Panc1 (cell line): ENCODE results near the gene C20orf141. TPM values are rescaled to one million over a fixed set of nuclear protein-coding genes. Genes with fewer than 3 reads are reported as not detected.
"Not testable (repeated sequence)": the region's sequence is repeated elsewhere in the genome, so short reads cannot be mapped to it uniquely, and the experiment has no call there.

ENCODE experiments used
- ATAC-seq: fragments of 200-7000 bp; cut with Tn5 transposase; 2 replicates; pipeline ENCODE4 v1.9.1; 2020; ENCODE audit warnings: mild to moderate bottlenecking, moderate library complexity
- BruUV-seq: library from RNA; stranded (reverse); fragments of 400-500 nt; replicated peaks from 2 replicates; lab custom pipeline; 2021; lab: Mats Ljungman, UMichigan
- CTCF ChIA-PET: fragments of 300-600 bp; sonication (Branson Sonifier 250); formaldehyde crosslinking; loops from one replicate; lab custom pipeline; 2022; ENCODE audit warnings: antibody characterized with exemption; lab: Charles Lee
- POLR2A ChIA-PET: fragments of 300-600 bp; sonication (Branson Sonifier 250); formaldehyde crosslinking; loops from one replicate; lab custom pipeline; 2022; ENCODE audit warnings: antibody characterized with exemption; lab: Charles Lee
- DNase-seq: peaks from one replicate; pipeline ENCODE4 v3.0.0-alpha.2; 2010; ENCODE audit warnings: low read depth, low spot score
- H3K27ac ChIP-seq: 2 replicates; pipeline ENCODE4 v1.5.1; 2011; ENCODE audit warnings: mild to moderate bottlenecking, low read length, inconsistent platforms
- H3K27me3 ChIP-seq: fragments of 200-500 bp; sonication (Bioruptor generic); 2 replicates; pipeline ENCODE4 v1.6.0; 2014; ENCODE audit warnings: low read length, inconsistent platforms; ENCODE audit not compliant: control insufficient read depth, insufficient read depth
- H3K36me3 ChIP-seq: fragments of 200-500 bp; sonication (Bioruptor generic); 2 replicates; pipeline ENCODE4 v1.5.1; 2014; ENCODE audit warnings: inconsistent platforms, mild to moderate bottlenecking, low read length, moderate library complexity; ENCODE audit not compliant: control insufficient read depth, insufficient read depth
- H3K4me1 ChIP-seq: 2 replicates; pipeline ENCODE4 v1.5.1; 2011; ENCODE audit warnings: inconsistent platforms, mild to moderate bottlenecking, low read length, moderate library complexity; ENCODE audit not compliant: control insufficient read depth, insufficient read depth
- H3K4me3 ChIP-seq, 2 experiments: 2 replicates each; pipeline ENCODE4 v1.5.1; 2011 to 2012; ENCODE audit warnings: low read depth in 2 of 2, low read length in 2 of 2, mild to moderate bottlenecking in 2 of 2, inconsistent platforms in 1 of 2, moderate library complexity in 1 of 2
- H3K9me3 ChIP-seq: fragments of 200-500 bp; sonication (Bioruptor generic); 2 replicates; pipeline ENCODE4 v1.5.1; 2014; ENCODE audit warnings: low read depth, mild to moderate bottlenecking, inconsistent platforms, low read length, moderate library complexity; ENCODE audit not compliant: control insufficient read depth, insufficient read depth
- POLR2AphosphoS5 ChIP-seq: IDR thresholded peaks from 2 replicates; pipeline ENCODE4 v1.6.1; 2012; ENCODE audit warnings: mild to moderate bottlenecking, low read depth, low read length, moderate library complexity
- SIN3A ChIP-seq: IDR thresholded peaks from 2 replicates; pipeline ENCODE4 v1.6.1; 2012; ENCODE audit warnings: low read depth, mild to moderate bottlenecking, low read length, moderate library complexity, borderline replicate concordance; ENCODE audit not compliant: insufficient read depth
- TCF7L2 ChIP-seq: IDR thresholded peaks from 2 replicates; pipeline ENCODE4 v1.6.1; 2011; ENCODE audit warnings: mild to moderate bottlenecking, low read depth, low read length, inconsistent platforms
- in situ Hi-C: cut with HindIII; loops from 2 replicates; pipeline ENCODE4 v1.10.0; 2016; ENCODE audit warnings: low sequenced_read_pairs, low pct_unique_long_range_greater_than_20kb
- intact Hi-C: fragments of 100-400 bp; cut with micrococcal nuclease; formaldehyde crosslinking; loops from one replicate; pipeline ENCODE4 v1.10.0; 2022; ENCODE audit not compliant: unreplicated experiment
- total RNA-seq: library from RNA; stranded (reverse); gene quantifications from one replicate; pipeline ENCODE4 v1.2.1, GENCODE V29; 2021; ENCODE audit not compliant: unreplicated experiment
- TF ChIP-seq, protein P1 (sequence below), 2 experiments: IDR thresholded peaks; 2 replicates each; pipeline ENCODE4 v1.6.1; 2011 to 2012; ENCODE audit warnings: low read depth in 2 of 2, control low read depth in 1 of 2, low read length in 1 of 2, mild to moderate bottlenecking in 1 of 2, moderate library complexity in 1 of 2; ENCODE audit not compliant: insufficient read depth in 1 of 2
- TF ChIP-seq, protein P2 (sequence below): fragments of 450-650 bp; IDR thresholded peaks from 2 replicates; pipeline ENCODE4 v1.5.1; 2017; ENCODE audit warnings: mild to moderate bottlenecking

Gene C20orf141
- total RNA-seq, 1 experiment from 2014 or later, result not detected

DNA sequence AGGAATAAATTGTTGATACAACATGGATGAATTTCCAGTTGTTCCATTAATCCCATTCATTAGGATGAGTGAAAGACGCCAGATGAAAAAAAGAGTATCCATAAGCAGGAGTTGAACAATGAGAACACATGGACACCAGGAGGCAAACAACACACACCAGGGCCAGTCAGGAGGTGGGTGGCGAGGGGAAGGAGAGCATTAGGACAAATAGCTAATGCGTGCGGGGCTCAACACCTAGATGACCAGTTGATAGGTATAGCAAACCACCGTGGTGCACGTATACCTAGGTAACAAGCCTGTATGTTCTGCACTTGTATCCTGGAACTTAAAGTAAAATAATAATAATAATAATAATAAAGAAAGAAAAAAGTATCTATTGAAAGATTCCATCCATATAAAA is 14.6 kb downstream of the C20orf141 start:
- Histone ChIP-seq H3K36me3 (no peaks in the 10 kb centered on the region), H3K27me3 (peaks cover 11% of the 10 kb centered on the region; the same call in 1 of the 2 replicates), H3K9me3 (no peaks in the 10 kb centered on the region), H3K27ac (no peak overlapping the region), H3K4me3 (no peak overlapping the region), H3K4me1 (no peaks in the 10 kb centered on the region)
- intact Hi-C loops (no loop called here), in situ Hi-C loops (no loop called here)
- CTCF ChIA-PET, result no interaction called here
- TF ChIP-seq POLR2AphosphoS5, result no peak
- TF ChIP-seq, protein P1, sequence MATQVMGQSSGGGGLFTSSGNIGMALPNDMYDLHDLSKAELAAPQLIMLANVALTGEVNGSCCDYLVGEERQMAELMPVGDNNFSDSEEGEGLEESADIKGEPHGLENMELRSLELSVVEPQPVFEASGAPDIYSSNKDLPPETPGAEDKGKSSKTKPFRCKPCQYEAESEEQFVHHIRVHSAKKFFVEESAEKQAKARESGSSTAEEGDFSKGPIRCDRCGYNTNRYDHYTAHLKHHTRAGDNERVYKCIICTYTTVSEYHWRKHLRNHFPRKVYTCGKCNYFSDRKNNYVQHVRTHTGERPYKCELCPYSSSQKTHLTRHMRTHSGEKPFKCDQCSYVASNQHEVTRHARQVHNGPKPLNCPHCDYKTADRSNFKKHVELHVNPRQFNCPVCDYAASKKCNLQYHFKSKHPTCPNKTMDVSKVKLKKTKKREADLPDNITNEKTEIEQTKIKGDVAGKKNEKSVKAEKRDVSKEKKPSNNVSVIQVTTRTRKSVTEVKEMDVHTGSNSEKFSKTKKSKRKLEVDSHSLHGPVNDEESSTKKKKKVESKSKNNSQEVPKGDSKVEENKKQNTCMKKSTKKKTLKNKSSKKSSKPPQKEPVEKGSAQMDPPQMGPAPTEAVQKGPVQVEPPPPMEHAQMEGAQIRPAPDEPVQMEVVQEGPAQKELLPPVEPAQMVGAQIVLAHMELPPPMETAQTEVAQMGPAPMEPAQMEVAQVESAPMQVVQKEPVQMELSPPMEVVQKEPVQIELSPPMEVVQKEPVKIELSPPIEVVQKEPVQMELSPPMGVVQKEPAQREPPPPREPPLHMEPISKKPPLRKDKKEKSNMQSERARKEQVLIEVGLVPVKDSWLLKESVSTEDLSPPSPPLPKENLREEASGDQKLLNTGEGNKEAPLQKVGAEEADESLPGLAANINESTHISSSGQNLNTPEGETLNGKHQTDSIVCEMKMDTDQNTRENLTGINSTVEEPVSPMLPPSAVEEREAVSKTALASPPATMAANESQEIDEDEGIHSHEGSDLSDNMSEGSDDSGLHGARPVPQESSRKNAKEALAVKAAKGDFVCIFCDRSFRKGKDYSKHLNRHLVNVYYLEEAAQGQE (IDR thresholded peaks at IDR 0.05; ENCODE audit: insufficient read depth in 1 of 2, low read depth in 2 of 2, low read length in 1 of 2), result no peak
- TF ChIP-seq TCF7L2, result no peak
- no peak for TF ChIP-seq SIN3A
- TF ChIP-seq, protein P2, sequence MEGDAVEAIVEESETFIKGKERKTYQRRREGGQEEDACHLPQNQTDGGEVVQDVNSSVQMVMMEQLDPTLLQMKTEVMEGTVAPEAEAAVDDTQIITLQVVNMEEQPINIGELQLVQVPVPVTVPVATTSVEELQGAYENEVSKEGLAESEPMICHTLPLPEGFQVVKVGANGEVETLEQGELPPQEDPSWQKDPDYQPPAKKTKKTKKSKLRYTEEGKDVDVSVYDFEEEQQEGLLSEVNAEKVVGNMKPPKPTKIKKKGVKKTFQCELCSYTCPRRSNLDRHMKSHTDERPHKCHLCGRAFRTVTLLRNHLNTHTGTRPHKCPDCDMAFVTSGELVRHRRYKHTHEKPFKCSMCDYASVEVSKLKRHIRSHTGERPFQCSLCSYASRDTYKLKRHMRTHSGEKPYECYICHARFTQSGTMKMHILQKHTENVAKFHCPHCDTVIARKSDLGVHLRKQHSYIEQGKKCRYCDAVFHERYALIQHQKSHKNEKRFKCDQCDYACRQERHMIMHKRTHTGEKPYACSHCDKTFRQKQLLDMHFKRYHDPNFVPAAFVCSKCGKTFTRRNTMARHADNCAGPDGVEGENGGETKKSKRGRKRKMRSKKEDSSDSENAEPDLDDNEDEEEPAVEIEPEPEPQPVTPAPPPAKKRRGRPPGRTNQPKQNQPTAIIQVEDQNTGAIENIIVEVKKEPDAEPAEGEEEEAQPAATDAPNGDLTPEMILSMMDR, result no peak
- BruUV-seq, result no TSS peak
- DNase-seq (no peak), ATAC-seq (no peak)
- POLR2A ChIA-PET, result no interaction called here

DNA sequence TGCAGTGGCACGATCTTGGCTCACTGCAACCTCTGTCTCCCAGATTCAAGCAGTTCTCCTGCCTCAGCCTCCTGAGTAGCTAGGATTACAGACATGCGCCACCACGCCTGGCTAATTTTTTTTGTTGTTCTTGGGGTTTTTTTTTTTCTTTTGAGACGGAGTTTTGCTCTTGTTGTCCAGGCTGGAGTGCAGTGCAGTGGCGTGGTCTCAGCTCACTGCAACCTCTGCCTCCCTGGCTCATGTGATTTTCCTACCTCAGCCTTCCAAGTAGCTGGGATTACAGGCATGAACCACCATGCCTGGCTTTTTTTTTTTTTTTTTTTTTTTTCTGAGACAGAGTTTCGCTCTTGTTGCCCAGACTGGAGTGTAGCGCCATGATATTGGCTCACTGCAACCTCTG is 16.4 kb downstream of the C20orf141 start:
- ATAC-seq, H3K27me3 ChIP-seq, BruUV-seq, H3K4me3 ChIP-seq, H3K27ac ChIP-seq, in situ Hi-C loops, CTCF ChIA-PET, H3K36me3 ChIP-seq, H3K4me1 ChIP-seq, H3K9me3 ChIP-seq, intact Hi-C loops, POLR2A ChIA-PET, DNase-seq: not testable (repeated sequence)

DNA sequence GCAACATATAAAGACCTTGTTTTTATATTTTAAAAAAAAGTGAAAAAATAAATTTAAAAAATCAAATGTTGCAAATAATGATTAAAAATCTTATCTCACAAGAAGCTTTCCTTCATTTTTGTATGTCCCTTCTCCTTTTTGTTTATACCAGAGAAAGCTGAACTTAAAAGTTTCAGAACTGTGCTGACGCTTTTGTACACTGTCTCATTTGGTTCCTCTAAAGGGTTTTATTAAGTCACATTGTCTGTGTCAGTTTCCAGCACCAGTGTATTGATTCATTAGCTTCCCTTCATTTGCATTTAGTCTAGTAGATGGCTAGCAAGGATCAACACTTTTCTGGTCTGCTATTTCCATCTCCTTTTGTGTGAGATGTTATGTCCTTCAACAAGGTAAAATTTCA is 19.0 kb downstream of the C20orf141 start:
- H3K4me3 ChIP-seq, result no peak overlapping the region
- intact Hi-C loops, result no loop called here
- TF ChIP-seq, protein P2, result no peak
- TF ChIP-seq, protein P1 (IDR thresholded peaks at IDR 0.05; ENCODE audit: insufficient read depth in 1 of 2, low read depth in 2 of 2, low read length in 1 of 2), result no peak
- TF ChIP-seq SIN3A, result no peak
- no peak for TF ChIP-seq TCF7L2
- no peak for TF ChIP-seq POLR2AphosphoS5
- no peaks in the 10 kb centered on the region for H3K27me3 ChIP-seq
- ATAC-seq (no peak), DNase-seq (no peak)
- H3K9me3 ChIP-seq, result no peaks in the 10 kb centered on the region
- in situ Hi-C loops, result no loop called here
- POLR2A ChIA-PET, result interaction anchor here (0.6 kb wide), 1 partner anchor 308 kb away, joined by 11 read pairs; no protein-coding TSS in a partner anchor
- H3K4me1 ChIP-seq, result no peaks in the 10 kb centered on the region
- no TSS peak for BruUV-seq
- CTCF ChIA-PET, result interaction anchor here (0.7 kb wide), 1 partner anchor 109 kb away, joined by 3 read pairs; no protein-coding TSS in a partner anchor
- no peaks in the 10 kb centered on the region for H3K36me3 ChIP-seq
- no peak overlapping the region for H3K27ac ChIP-seq
